HG02943 (cell line): ENCODE measurements around the gene SEMA4F.

Experiments used
- ATAC-seq: cut with Tn5 transposase; IDR thresholded peaks from one replicate; pipeline ENCODE4 v1.9.1; 2021; ENCODE audit warnings: mild to moderate bottlenecking, low read depth, moderate library complexity; ENCODE audit not compliant: unreplicated experiment

The SEMA4F gene

GRCh38 chr2:74655579-74655978 lies 1.5 kb downstream of the SEMA4F start:
- no peak for ATAC-seq

- ATAC-seq, result no peak
These were observed 4.5 kb downstream of the SEMA4F start for GRCh38 chr2:74658516-74658915.

- no peak for ATAC-seq
These were observed 5.4 kb downstream of the SEMA4F start for GRCh38 chr2:74659462-74659861.

- ATAC-seq, result no peak
These were observed 14.0 kb downstream of the SEMA4F start for GRCh38 chr2:74668087-74668486.

GRCh38 chr2:74670263-74670662 lies 16.2 kb downstream of the SEMA4F start:
- no peak for ATAC-seq

GRCh38 chr2:74671479-74671878 lies 17.4 kb downstream of the SEMA4F start:
- no peak for ATAC-seq

- no peak for ATAC-seq
These were observed 19.9 kb downstream of the SEMA4F start for GRCh38 chr2:74673826-74674528.

- no peak for ATAC-seq
These were observed 21.0 kb downstream of the SEMA4F start for GRCh38 chr2:74675090-74675489.

- no peak for ATAC-seq
These were observed 22.3 kb downstream of the SEMA4F start for GRCh38 chr2:74676331-74676730.

GRCh38 chr2:74679615-74680014 lies 25.6 kb downstream of the SEMA4F start:
- ATAC-seq, result no peak

GRCh38 chr2:74682501-74682900 lies 28.5 kb downstream of the SEMA4F start:
- ATAC-seq, result no peak

GRCh38 chr2:74685408-74685807 lies 31.4 kb downstream of the SEMA4F start:
- no peak for ATAC-seq

GRCh38 chr2:74688881-74689280 lies 34.8 kb downstream of the SEMA4F start:
- ATAC-seq, result no peak

GRCh38 chr2:74689671-74690070 lies 35.6 kb downstream of the SEMA4F start:
- no peak for ATAC-seq

- no peak for ATAC-seq
These were observed 36.5 kb downstream of the SEMA4F start for GRCh38 chr2:74690571-74690970.

- no peak for ATAC-seq
These were observed 37.9 kb downstream of the SEMA4F start for GRCh38 chr2:74691929-74692328.

- no peak for ATAC-seq
These were observed 39.2 kb downstream of the SEMA4F start for GRCh38 chr2:74693213-74693612.

GRCh38 chr2:74693668-74694067 lies 39.6 kb downstream of the SEMA4F start:
- no peak for ATAC-seq

GRCh38 chr2:74694281-74694680 lies 40.2 kb downstream of the SEMA4F start:
- ATAC-seq, result no peak

GRCh38 chr2:74695663-74696062 lies 41.6 kb downstream of the SEMA4F start:
- ATAC-seq, result no peak

GRCh38 chr2:74696829-74697228 lies 42.8 kb downstream of the SEMA4F start:
- no peak for ATAC-seq

- ATAC-seq, result no peak
These were observed 46.8 kb downstream of the SEMA4F start for GRCh38 chr2:74700643-74701372.
